ENCODE data around the gene SREBF2.
A peak's percentile ranks its signal among the peaks of the same experiment; 100 is the strongest.

The SREBF2 gene
- 96.3 to 223 (median 159) reads per million in 3 experiments for total RNA-seq

GRCh38 chr22:41832553-41833368, at the start of gene SREBF2:
SREBF2 (plus strand) TSS chr22:41833105; CDS start chr22:41833271, 166 bp downstream.
- peak; percentile 98 for DNase-seq

DNA sequence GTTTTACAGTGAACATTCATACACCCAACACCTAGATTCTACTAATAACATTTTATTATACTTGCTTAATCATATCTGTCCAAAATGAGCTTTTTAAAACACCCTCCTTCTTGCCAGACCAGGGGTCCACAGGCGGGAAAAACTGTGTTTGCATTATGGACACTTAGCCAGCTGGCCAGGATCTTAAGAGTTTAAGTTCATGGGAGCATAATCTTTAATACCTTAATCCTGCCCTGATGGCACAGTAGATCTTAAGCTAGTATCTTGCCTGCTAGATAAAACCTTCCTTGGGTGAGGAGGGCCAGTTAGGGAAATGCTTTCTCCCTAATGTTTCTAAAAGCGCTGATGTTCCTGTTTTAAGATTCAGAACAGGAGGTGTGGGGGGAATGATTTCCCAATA, 45.6 kb upstream of the SREBF2 start:
- no peak for DNase-seq

DNA sequence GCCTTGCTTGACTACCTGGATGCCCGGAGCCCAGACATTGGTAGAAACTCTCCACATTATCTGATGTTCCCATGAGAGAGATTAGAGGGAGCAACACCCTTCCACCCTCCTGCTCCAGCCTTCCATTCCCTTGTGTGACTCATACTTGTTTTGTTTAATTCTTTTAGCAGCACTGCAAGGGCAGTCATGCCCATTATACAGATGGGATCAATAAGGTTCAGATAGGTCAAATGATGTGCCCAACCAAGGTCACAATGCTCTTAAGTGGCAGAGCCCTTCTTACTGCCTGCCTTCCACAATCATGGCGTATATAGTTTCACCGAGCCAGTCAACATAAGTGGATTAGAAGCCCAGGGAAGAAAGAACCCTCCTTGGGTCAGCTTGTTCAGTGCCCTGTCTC, 39.0 kb upstream of the SREBF2 start:
- DNase-seq, result no peak

DNA sequence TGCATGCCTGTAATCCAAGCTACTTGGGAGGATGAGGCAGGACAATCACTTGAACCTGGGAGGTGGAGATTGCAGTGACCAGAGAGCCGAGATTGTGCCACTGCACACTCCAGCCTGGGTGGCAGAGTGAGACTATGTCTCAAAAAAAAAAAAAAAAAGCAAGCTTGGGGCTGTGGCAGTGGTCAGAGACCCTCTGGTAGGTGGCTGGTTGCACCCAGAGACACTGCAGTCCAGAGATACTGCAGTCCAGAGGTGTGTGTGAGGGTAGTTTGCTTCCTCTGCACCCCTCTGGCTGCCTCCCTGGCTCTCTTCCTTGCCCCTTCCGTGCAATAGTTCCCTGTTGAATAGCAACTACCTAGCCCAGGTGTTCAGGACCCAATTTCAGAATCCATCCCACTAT, 34.2 kb upstream of the SREBF2 start:
- no peak for DNase-seq

- DNase-seq, result no peak
These were observed 33.2 kb upstream of the SREBF2 start for GRCh38 chr22:41799486-41800347.

GRCh38 chr22:41800348-41801146, 32.4 kb upstream of the SREBF2 start, which contains the start of gene CCDC134:
CCDC134 (plus strand) TSS chr22:41800679; CDS start chr22:41808891, 8,212 bp downstream.
- DNase-seq, result peak; percentile 90

DNA sequence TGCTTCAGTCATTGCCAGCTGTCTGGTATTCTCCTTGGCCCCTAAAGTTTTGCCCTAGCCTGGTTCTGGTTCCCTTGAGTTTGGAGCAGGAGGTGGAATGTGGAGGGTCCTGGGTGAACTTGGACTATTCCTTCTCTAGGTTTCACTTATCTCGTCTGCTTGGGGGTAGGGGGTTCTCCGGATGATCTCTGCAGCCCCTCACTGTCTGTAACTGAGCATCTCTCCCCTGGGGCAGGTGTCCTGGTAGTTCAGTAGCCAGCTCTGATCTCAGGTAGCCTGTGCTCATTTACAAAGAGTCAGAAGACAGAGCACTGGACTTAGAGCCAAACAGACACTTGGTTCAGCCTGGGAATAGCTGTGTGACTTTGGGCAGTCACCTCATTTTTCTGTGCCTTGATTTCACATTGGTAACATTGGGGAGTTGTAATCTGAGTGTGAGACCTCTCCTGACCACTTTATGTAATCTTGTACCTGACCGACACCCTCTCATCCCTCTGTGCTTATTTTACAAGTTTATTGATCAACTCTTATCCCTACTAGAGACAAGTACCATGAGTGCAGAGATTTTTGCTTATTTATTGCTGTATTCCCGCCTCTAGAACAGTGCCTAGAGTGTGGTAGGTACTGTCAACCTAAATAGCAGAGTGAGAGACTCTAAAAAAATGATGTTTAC, 31.6 kb upstream of the SREBF2 start:
- DNase-seq, result no peak

DNA sequence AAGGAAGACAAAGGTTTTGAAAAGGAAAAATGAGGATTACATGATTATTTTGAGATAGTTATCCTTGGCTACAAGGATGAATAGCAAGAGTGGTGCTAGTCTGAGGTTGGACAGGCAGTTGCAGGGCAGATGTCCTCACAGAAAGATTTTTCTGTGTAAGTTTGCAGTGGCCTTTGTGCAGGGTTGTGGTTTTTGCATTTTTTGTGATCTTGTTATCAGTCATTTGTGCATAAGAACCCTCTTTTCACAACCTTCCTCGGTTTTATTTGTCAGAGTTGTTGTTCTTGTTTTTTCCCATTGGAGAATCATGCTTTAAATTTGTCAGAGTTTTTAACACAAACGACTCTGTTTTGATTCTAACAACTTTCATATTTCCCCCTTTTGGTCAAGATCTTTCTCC, 31.0 kb upstream of the SREBF2 start:
- DNase-seq, result no peak

- no peak for DNase-seq
These were observed 27.3 kb upstream of the SREBF2 start for GRCh38 chr22:41805639-41806038.

DNA sequence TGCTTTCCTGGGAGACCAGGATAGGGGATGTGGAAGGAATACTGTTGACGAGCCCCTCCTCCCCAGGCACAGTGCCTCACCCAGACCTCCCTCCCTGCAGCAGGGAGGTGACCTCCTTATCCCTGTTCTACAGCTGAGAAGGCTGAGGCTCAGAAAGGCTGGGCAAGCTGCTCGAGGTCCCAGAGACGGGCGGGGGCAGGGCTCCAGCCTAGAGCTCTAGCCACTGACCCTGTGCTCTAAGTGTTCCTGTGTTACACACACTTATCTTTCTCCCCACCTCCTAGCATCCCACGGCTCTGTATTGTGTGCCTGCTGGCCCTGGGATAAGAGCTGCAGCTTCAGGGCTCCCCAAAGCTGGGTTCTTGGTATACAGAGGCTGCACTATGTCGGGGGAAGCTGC, 24.5 kb upstream of the SREBF2 start:
- DNase-seq, result no peak

DNA sequence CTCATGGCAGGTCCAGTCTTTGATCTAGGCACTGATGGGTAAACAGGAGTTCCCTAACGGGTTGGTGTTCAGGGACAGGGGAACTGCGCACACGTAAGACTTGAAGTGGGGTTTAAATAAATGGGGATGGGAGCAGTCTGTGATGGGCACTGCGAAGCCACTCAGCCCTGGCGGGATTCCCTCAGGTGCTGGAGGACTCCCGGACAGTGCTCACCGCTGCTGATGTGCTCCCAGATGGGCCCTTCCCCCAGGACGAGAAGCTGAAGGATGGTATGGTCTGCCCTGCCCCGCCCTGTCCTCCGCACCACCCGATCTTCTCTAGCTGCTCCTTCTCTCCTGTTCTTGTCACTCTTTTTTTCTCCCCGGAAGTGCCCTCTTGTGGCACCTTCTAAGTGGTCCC, 22.9 kb upstream of the SREBF2 start:
- DNase-seq, result no peak

DNA sequence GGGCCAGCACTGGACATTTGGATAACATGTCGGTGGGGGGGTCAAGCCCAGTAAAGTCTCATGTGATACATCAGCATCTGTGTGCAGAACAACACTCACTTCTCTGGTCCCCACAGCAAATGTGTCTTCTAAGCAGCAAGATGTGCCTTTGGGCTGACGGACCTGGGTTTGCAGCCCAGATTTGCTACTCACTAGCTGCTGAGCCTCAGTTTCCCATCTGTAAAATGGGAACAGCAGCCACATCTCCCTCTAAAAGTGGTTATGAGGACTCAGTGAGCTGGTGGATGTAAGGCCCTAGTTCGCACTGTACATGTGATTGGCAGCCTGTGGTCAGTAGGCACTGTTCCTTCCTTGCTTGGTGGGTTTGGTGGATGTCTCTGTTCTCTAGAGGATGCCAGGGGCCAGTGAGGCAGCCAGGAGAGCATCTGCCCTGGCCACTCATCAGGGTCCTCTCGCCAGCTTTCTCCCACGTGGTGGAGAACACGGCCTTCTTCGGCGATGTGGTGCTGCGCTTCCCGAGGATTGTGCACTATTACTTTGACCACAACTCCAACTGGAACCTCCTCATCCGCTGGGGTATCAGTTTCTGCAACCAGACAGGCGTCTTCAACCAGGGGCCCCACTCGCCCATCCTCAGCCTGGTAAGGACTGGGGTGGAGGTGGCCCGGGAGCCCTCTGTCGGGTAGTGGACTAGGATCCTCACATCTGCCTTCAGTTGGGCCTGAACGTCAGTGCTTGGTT, 19.9 kb upstream of the SREBF2 start:
- no peak for DNase-seq

- DNase-seq, result no peak
These were observed 19.0 kb upstream of the SREBF2 start for GRCh38 chr22:41813726-41814410.

GRCh38 chr22:41815716-41816115, 17.2 kb upstream of the SREBF2 start:
- no peak for DNase-seq

DNA sequence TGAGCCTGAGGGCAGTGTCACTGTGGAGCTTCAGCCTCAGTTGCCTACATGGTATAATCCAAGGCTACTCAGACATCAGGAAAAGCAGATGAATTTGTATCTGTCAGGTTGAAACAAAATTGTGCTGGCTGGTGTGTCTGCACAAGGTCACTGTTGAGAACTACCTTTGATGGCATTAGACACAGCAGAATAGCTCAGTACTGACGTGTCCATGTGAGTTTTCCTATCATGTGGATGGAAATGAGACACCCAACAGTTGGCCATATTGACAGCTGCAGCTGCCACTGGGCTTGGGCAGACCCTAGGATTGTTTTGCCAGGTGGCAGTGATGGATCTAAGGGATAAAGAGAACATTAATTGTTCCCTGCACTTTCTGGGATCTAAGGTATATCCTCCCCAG, 16.7 kb upstream of the SREBF2 start:
- no peak for DNase-seq

DNA sequence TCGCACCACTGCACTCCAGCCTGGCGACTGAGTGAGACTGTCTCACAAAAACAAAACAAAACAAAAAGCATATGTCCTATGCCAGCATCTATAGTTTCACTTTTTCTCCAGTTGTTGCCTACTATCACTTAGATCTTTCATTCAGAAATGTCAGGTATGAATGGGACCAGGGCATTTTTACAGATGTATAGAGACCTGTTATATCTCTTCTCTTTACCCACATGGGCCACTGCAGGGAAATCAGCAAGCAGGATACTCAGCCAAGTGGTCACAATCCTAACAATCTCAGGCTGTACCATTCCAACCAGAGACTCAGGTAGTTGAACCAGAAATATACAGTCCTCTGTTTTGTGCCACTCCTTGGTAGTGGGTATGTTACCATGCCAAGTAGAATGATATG, 16.0 kb upstream of the SREBF2 start:
- DNase-seq, result no peak

- DNase-seq, result no peak
These were observed 14.9 kb upstream of the SREBF2 start for GRCh38 chr22:41818011-41818410.

DNA sequence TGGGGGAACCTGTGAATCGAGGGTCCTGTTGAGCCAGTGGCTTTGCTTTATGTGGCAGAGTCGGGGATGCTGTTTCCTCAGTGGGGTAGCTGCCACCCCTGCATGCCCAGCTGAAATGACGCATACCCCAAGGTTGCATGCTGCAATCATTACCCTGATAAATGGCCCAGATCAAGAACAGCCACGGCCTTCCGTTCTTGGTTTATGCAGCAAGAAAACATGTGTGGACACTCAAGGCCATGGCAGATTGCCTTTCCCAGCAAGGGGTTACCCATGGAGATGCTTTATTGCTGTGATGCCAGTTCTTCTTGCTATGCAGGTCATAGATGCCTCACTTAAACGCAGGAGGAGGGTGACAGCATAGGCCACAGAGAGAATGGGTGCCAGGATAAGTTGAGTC, 14.3 kb upstream of the SREBF2 start:
- no peak for DNase-seq

DNA sequence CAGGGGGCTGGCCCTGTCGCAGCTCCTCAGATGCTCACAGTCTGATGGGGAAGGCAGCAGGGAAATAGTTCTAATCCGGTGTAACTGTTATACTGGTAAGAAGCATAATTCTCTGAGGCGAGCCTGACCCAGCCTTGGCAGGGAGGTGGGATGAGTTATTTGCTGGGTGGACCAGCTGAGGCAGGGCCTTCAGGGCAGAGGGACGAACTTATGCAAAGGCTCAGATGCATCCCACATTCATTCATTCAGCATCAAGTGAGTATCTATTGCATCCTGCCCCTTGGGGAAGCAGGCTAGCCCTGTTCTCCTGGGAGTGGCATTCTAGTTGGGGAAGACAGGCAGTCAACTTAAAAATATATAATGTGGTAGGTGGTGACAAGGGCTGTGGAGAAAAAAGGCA, 13.6 kb upstream of the SREBF2 start:
- no peak for DNase-seq

DNA sequence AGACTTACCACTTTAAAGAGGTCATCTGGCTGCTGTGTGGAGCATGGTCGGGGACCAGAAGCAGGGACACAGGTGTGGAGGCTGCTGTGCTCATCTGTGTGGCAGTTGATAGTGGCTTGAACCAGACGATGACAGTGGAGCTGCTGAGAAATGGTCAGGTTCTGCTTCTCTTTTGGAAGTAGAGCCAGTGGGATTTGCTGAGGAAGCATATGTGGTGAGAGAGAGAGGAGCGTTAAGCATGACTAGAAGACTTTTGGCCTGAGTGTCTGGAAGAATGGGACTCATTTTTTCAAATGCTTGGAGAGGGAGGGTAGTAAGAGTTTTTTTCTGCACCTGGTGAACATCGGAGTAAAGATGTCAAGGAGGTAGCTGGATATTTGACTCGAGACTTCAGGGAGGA, 12.5 kb upstream of the SREBF2 start:
- DNase-seq, result no peak
